ENCODE results near the gene PTER. TPM values are rescaled to one million over a fixed set of nuclear protein-coding genes. Genes with fewer than 3 reads are reported as not detected.

Gene PTER
- total RNA-seq, 1 donor from 2014 or later, result 2.5 TPM

DNA sequence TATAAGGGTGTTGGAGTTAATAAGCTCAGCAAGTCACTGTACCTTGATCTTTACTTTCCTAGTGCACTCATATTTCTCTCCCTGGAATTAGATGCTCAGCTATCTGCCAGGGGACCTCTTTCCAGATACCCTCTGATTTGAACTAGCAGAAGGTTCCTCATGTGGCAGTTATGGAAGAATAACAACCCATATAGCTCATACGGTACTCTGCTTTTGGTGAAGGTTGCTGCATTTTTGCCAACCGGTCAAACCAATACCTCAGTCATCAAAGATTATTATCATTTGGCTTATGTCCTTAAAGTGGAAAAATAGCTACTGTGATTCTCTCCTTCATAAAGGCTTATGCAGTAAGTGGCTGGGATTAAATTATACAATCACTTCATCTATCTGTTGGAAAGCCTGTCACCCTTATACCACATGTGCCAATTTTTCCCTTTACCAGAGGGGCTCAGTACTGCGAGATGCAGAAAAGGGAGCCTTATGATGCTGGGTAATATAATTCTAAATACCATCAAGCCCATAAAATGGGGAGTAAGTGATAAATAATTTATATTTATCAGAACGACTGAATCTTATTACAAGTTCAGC lies 43.4 kb upstream of the PTER start:
- no peaks in the 10 kb centered on the region for H4K20me1 ChIP-seq (ENCODE audit: insufficient read depth, low read length)
- H3K9me3 ChIP-seq (ENCODE audit: insufficient read depth, low read depth, low read length), result no peaks in the 10 kb centered on the region
- H3K9ac ChIP-seq (ENCODE audit: low read length), result no peak overlapping the region
- H3K79me2 ChIP-seq (ENCODE audit: insufficient read depth, low read length), result no peaks in the 10 kb centered on the region
- no peak for TF ChIP-seq EZH2 (IDR thresholded peaks at IDR 0.05; ENCODE audit: insufficient read depth, low read length)
- TF ChIP-seq CTCF (IDR thresholded peaks at IDR 0.05; ENCODE audit: insufficient read depth, low read depth, low read length), result no peak
- no peak overlapping the region for H3K27ac ChIP-seq (ENCODE audit: low read depth, low read length)
- Mint-ChIP-seq H3K9me3 (ENCODE audit: unreplicated experiment) (peaks cover 4% of the 10 kb centered on the region), H3K27ac (ENCODE audit: unreplicated experiment) (no peak overlapping the region), H3K27me3 (ENCODE audit: low read depth, unreplicated experiment) (peaks cover 4% of the 10 kb centered on the region), H3K36me3 (ENCODE audit: low read depth, unreplicated experiment) (no peaks in the 10 kb centered on the region), H3K4me3 (ENCODE audit: unreplicated experiment) (no peak overlapping the region), H3K4me1 (ENCODE audit: low read depth, unreplicated experiment) (no peaks in the 10 kb centered on the region)
- FAIRE-seq, result no peak
- H2AFZ ChIP-seq (ENCODE audit: low read depth, low read length), result no peak overlapping the region
- H3K36me3 ChIP-seq (ENCODE audit: insufficient read depth, low read length), result no peaks in the 10 kb centered on the region
- H3K4me2 ChIP-seq (ENCODE audit: low read length), result no peak overlapping the region
- H3K4me3 ChIP-seq (ENCODE audit: insufficient read depth, low read depth, low read length), result no peak overlapping the region
- H3K4me1 ChIP-seq (ENCODE audit: insufficient read depth, low read length), result no peaks in the 10 kb centered on the region
- DNase-seq (ENCODE audit: low read depth), result no peak
- H3K27me3 ChIP-seq (ENCODE audit: insufficient read depth, low read length), result no peaks in the 10 kb centered on the region

DNA sequence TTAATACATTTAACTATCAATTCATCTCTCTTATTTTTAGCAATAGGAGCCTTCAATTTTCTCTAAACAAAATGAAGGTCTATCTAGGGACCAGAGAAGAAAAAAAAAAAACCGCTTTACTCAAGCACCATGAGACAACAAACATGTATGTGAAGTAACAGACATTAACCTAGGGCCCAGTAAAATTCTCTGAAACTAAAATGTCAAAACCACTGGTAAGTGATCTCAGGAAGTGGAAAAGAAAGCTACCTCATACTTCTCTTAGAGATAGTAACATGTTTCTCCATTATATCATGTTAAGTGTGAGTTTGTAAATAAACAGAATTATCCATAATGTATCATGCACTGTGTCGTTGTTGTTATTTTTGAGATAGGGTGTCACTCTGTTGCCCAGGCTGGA lies 35.4 kb upstream of the PTER start:
- Histone ChIP-seq H3K79me2 (ENCODE audit: insufficient read depth, low read length) (no peaks in the 10 kb centered on the region), H3K4me1 (ENCODE audit: insufficient read depth, low read length) (no peaks in the 10 kb centered on the region), H3K27ac (ENCODE audit: low read depth, low read length) (no peak overlapping the region), H3K4me3 (ENCODE audit: insufficient read depth, low read depth, low read length) (no peak overlapping the region), H3K4me2 (ENCODE audit: low read length) (no peak overlapping the region), H3K27me3 (ENCODE audit: insufficient read depth, low read length) (no peaks in the 10 kb centered on the region), H2AFZ (ENCODE audit: low read depth, low read length) (no peak overlapping the region), H4K20me1 (ENCODE audit: insufficient read depth, low read length) (no peaks in the 10 kb centered on the region), H3K9ac (ENCODE audit: low read length) (no peak overlapping the region), H3K9me3 (ENCODE audit: insufficient read depth, low read depth, low read length) (peaks cover 3% of the 10 kb centered on the region), H3K36me3 (ENCODE audit: insufficient read depth, low read length) (no peaks in the 10 kb centered on the region)
- Mint-ChIP-seq H3K9me3 (ENCODE audit: unreplicated experiment) (peaks cover 4% of the 10 kb centered on the region), H3K4me1 (ENCODE audit: low read depth, unreplicated experiment) (no peaks in the 10 kb centered on the region), H3K27ac (ENCODE audit: unreplicated experiment) (no peak overlapping the region), H3K36me3 (ENCODE audit: low read depth, unreplicated experiment) (peaks cover 1% of the 10 kb centered on the region), H3K4me3 (ENCODE audit: unreplicated experiment) (no peak overlapping the region), H3K27me3 (ENCODE audit: low read depth, unreplicated experiment) (peaks cover 2% of the 10 kb centered on the region)
- DNase-seq (ENCODE audit: low read depth) (no peak), FAIRE-seq (no peak)
- TF ChIP-seq EZH2 (IDR thresholded peaks at IDR 0.05; ENCODE audit: insufficient read depth, low read length) (no peak), CTCF (IDR thresholded peaks at IDR 0.05; ENCODE audit: insufficient read depth, low read depth, low read length) (no peak)

- no peak overlapping the region for H3K4me2 ChIP-seq (ENCODE audit: low read length)
- no peak overlapping the region for H3K27ac ChIP-seq (ENCODE audit: low read depth, low read length)
- DNase-seq (ENCODE audit: low read depth) (no peak), FAIRE-seq (no peak)
- H3K9me3 ChIP-seq (ENCODE audit: insufficient read depth, low read depth, low read length), result no peaks in the 10 kb centered on the region
- no peaks in the 10 kb centered on the region for H3K36me3 ChIP-seq (ENCODE audit: insufficient read depth, low read length)
- H3K27ac Mint-ChIP-seq (ENCODE audit: unreplicated experiment), result no peak overlapping the region
- no peaks in the 10 kb centered on the region for H3K4me1 ChIP-seq (ENCODE audit: insufficient read depth, low read length)
- no peak overlapping the region for H3K9ac ChIP-seq (ENCODE audit: low read length)
- H3K4me1 Mint-ChIP-seq (ENCODE audit: low read depth, unreplicated experiment), result no peaks in the 10 kb centered on the region
- no peak overlapping the region for H2AFZ ChIP-seq (ENCODE audit: low read depth, low read length)
- no peak overlapping the region for H3K4me3 Mint-ChIP-seq (ENCODE audit: unreplicated experiment)
- TF ChIP-seq CTCF (IDR thresholded peaks at IDR 0.05; ENCODE audit: insufficient read depth, low read depth, low read length) (no peak), EZH2 (IDR thresholded peaks at IDR 0.05; ENCODE audit: insufficient read depth, low read length) (no peak)
- peaks cover 1% of the 10 kb centered on the region for H3K36me3 Mint-ChIP-seq (ENCODE audit: low read depth, unreplicated experiment)
- H4K20me1 ChIP-seq (ENCODE audit: insufficient read depth, low read length), result no peaks in the 10 kb centered on the region
- H3K27me3 ChIP-seq (ENCODE audit: insufficient read depth, low read length), result no peaks in the 10 kb centered on the region
- H3K9me3 Mint-ChIP-seq (ENCODE audit: unreplicated experiment), result no peaks in the 10 kb centered on the region
- no peaks in the 10 kb centered on the region for H3K79me2 ChIP-seq (ENCODE audit: insufficient read depth, low read length)
- peaks cover 3% of the 10 kb centered on the region for H3K27me3 Mint-ChIP-seq (ENCODE audit: low read depth, unreplicated experiment)
- H3K4me3 ChIP-seq (ENCODE audit: insufficient read depth, low read depth, low read length), result no peak overlapping the region
These were observed 28.4 kb upstream of the PTER start for GRCh38 chr10:16408379-16408778.

Data from astrocyte (in vitro differentiated cells and primary cell).